ENCODE measurements around the gene COL17A1. TPM values are rescaled to one million over a fixed set of nuclear protein-coding genes. Genes with fewer than 3 reads are reported as not detected.

COL17A1 gene
- total RNA-seq, 1 donor from 2014 or later: not detected

DNA sequence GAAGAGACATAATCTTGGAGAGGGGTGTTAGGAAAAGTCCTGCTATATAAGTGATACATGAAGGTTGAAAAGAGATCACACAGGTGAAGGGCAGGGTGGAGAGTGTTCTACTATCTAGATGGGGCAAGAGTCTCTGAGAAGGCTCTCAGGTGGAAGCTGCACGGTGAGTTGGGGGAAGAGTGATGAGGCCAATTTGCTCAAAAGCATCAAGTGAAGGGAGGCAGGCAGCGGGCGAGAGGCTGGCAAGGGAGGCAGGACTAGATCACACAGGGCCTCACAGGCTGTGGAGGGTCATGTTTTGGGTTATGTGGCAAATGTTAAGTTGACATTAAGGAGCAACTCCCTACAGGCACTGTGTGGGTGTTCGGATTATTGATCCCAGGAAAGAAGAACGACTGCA lies 2.6 kb upstream of the COL17A1 start:
- Mint-ChIP-seq H3K4me3 (ENCODE audit: unreplicated experiment) (no peak overlapping the region), H3K4me1 (ENCODE audit: low read depth) (no peaks in the 10 kb centered on the region), H3K27me3 (ENCODE audit: low read depth) (no peaks in the 10 kb centered on the region), H3K36me3 (ENCODE audit: low read depth) (no peaks in the 10 kb centered on the region), H3K9me3 (ENCODE audit: low read depth) (no peaks in the 10 kb centered on the region), H3K27ac (ENCODE audit: unreplicated experiment) (no peak overlapping the region)
- DNase-seq (ENCODE audit: low spot score): no peak
- TF ChIP-seq, protein P1, sequence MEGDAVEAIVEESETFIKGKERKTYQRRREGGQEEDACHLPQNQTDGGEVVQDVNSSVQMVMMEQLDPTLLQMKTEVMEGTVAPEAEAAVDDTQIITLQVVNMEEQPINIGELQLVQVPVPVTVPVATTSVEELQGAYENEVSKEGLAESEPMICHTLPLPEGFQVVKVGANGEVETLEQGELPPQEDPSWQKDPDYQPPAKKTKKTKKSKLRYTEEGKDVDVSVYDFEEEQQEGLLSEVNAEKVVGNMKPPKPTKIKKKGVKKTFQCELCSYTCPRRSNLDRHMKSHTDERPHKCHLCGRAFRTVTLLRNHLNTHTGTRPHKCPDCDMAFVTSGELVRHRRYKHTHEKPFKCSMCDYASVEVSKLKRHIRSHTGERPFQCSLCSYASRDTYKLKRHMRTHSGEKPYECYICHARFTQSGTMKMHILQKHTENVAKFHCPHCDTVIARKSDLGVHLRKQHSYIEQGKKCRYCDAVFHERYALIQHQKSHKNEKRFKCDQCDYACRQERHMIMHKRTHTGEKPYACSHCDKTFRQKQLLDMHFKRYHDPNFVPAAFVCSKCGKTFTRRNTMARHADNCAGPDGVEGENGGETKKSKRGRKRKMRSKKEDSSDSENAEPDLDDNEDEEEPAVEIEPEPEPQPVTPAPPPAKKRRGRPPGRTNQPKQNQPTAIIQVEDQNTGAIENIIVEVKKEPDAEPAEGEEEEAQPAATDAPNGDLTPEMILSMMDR (IDR thresholded peaks at IDR 0.05): no peak

DNA sequence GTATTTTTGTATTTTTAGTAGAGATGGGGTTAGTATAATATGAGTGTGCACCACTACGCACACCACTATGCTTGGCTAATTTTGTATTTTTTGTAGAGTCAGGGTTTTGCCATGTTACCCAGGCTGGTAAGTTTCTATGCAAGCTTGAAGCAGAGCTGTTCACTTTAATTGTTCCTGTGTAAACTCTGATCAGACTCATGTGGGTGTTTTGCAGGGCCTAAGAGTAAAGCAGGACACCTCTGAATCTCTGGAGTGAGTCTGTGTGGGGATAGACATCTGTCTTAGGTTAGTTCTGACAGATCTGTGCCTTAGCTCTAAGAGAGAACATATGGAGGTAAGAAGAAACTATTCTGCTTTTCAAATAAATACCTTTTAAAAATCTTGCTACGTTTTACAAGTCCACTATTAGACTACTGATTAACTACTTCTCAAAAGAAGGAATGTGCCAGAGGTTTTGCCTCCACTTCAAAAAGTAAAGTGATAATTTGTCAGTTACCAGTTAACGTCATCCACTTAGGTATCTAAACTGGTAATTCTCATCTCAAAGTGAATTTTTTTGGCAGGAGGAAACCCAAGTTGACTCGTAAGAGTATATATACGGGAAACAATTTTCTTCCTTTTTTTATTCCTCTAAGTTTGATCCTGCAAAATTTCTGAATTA lies 1.1 kb downstream of the COL17A1 start:
- Mint-ChIP-seq H3K4me1 (ENCODE audit: low read depth) (no peaks in the 10 kb centered on the region), H3K27ac (ENCODE audit: unreplicated experiment) (no peak overlapping the region), H3K4me3 (ENCODE audit: unreplicated experiment) (no peak overlapping the region), H3K27me3 (ENCODE audit: low read depth) (no peaks in the 10 kb centered on the region), H3K36me3 (ENCODE audit: low read depth) (no peaks in the 10 kb centered on the region), H3K9me3 (ENCODE audit: low read depth) (no peaks in the 10 kb centered on the region)
- TF ChIP-seq, protein P1 (IDR thresholded peaks at IDR 0.05): no peak
- DNase-seq (ENCODE audit: low spot score): no peak

DNA sequence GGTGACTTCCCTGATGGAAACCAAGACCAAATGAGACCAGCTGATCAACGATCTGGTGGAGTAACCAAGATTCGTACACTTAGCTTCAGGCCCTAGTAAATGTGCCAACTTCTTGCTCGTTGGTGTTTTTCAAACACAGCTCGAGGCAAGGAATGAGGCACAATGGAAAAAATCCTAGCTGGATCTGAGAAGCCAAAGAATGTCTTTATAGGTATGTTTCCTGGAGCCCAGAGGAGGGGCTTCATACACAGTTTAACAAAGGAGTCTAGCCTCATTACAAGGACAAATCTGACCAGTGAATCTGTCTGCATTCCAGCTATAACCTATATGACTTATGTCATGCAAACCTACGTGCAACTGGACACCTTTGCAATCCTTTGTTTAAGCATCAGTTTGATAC lies 3.7 kb downstream of the COL17A1 start:
- H3K9me3 Mint-ChIP-seq (ENCODE audit: low read depth): no peaks in the 10 kb centered on the region
- H3K27me3 Mint-ChIP-seq (ENCODE audit: low read depth): no peaks in the 10 kb centered on the region
- TF ChIP-seq, protein P1 (IDR thresholded peaks at IDR 0.05): no peak
- no peak overlapping the region for H3K4me3 Mint-ChIP-seq (ENCODE audit: unreplicated experiment)
- no peak overlapping the region for H3K27ac Mint-ChIP-seq (ENCODE audit: unreplicated experiment)
- DNase-seq (ENCODE audit: low spot score): no peak
- no peaks in the 10 kb centered on the region for H3K36me3 Mint-ChIP-seq (ENCODE audit: low read depth)
- no peaks in the 10 kb centered on the region for H3K4me1 Mint-ChIP-seq (ENCODE audit: low read depth)

DNA sequence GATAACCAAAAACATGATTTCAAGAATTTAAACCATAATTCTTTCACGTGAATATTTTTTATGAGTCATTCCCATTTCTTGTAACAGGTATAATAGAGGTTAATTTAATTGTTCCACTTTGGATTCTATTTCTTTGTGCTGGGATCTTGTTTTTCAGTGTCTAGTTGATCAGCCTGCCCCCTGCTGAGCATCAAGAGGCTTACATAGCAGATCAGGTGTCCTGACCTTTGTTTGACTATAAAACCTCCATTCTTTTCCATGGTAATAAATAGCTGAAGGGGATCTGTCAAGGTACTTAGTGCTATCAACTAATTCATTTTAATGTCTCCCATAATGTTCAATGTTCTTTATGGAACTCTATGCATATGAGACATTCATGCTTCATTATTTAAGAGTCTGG lies 4.9 kb downstream of the COL17A1 start:
- Mint-ChIP-seq H3K4me1 (ENCODE audit: low read depth) (no peaks in the 10 kb centered on the region), H3K36me3 (ENCODE audit: low read depth) (no peaks in the 10 kb centered on the region), H3K9me3 (ENCODE audit: low read depth) (no peaks in the 10 kb centered on the region), H3K27me3 (ENCODE audit: low read depth) (no peaks in the 10 kb centered on the region), H3K4me3 (ENCODE audit: unreplicated experiment) (no peak overlapping the region), H3K27ac (ENCODE audit: unreplicated experiment) (no peak overlapping the region)
- DNase-seq (ENCODE audit: low spot score): no peak
- TF ChIP-seq, protein P1 (IDR thresholded peaks at IDR 0.05): peak; percentile 45

DNA sequence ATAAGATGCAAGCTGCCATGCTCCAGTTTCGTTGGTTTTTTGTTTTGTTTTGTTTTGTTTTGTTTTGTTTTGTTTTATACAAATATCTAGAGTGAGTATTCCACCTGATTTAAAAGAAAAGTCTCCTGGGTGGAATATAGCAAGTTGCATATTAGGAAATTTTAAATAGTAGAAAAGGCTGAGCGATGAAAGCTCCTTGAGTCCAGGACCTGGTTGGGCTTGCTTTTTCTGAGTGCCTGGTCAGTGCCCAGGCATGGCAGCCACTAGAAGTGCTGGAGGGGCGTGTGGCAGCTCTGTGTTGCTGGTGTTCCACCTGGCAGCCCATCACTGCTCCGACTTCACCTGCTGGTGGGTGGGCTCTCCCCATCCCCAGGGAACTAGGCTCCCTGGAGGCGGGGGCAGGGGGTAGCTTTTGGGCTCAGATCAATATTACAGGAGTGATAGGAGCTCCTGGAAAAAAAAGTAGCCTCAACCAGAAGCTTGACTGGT lies 8.0 kb downstream of the COL17A1 start:
- H3K27ac Mint-ChIP-seq (ENCODE audit: unreplicated experiment): no peak overlapping the region
- no peak overlapping the region for H3K4me3 Mint-ChIP-seq (ENCODE audit: unreplicated experiment)
- no peaks in the 10 kb centered on the region for H3K4me1 Mint-ChIP-seq (ENCODE audit: low read depth)
- H3K9me3 Mint-ChIP-seq (ENCODE audit: low read depth): no peaks in the 10 kb centered on the region
- no peaks in the 10 kb centered on the region for H3K36me3 Mint-ChIP-seq (ENCODE audit: low read depth)
- TF ChIP-seq, protein P1 (IDR thresholded peaks at IDR 0.05): no peak
- H3K27me3 Mint-ChIP-seq (ENCODE audit: low read depth): no peaks in the 10 kb centered on the region
- DNase-seq (ENCODE audit: low spot score): no peak
